Activated naive CD8-positive, alpha-beta T cell (primary cell): Measurements from ENCODE around the gene CD164.
"Not testable (repeated sequence)": the region's sequence is repeated elsewhere in the genome, so short reads cannot be mapped to it uniquely, and the experiment has no call there.

ENCODE experiments used
- H3K27ac Mint-ChIP-seq: one replicate; pipeline ENCODE4 v1.8.0; 2021; ENCODE audit warnings: mixed read lengths
- H3K27me3 Mint-ChIP-seq: one replicate; pipeline ENCODE4 v1.8.0; 2021; ENCODE audit warnings: mixed read lengths
- H3K36me3 Mint-ChIP-seq: one replicate; pipeline ENCODE4 v1.8.0; 2021; ENCODE audit warnings: mixed read lengths
- H3K4me1 Mint-ChIP-seq: one replicate; pipeline ENCODE4 v1.8.0; 2021; ENCODE audit warnings: low read depth, mixed read lengths
- H3K4me3 Mint-ChIP-seq: one replicate; pipeline ENCODE4 v1.8.0; 2021; ENCODE audit warnings: mild to moderate bottlenecking, mixed read lengths
- H3K9me3 Mint-ChIP-seq: one replicate; pipeline ENCODE4 v1.8.0; 2021; ENCODE audit warnings: low read depth, mixed read lengths

Gene CD164

DNA sequence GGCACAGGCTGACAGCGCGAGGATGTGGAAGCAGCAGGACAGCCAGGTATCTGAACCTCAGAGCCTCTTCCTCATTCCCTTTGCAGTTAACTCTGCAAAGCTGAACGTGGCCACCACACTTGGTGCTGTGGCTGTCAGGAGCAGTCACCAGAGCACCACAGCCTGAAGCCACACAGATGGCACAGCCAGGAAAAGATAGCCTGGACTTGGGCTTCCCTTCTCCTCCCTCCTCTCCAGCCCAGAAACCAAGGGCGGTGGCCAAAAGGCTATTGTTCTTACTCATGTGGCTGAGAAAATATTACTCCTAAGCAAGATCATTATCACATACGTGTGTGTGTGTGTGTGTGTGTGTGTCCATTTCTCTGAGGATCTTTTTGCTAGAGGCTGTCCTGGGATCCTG lies 39.8 kb downstream of the CD164 start:
- Mint-ChIP-seq H3K4me3 (no peak overlapping the region), H3K9me3 (no peaks in the 10 kb centered on the region), H3K4me1 (no peaks in the 10 kb centered on the region), H3K27me3 (no peaks in the 10 kb centered on the region), H3K27ac (no peak overlapping the region), H3K36me3 (no peaks in the 10 kb centered on the region)

DNA sequence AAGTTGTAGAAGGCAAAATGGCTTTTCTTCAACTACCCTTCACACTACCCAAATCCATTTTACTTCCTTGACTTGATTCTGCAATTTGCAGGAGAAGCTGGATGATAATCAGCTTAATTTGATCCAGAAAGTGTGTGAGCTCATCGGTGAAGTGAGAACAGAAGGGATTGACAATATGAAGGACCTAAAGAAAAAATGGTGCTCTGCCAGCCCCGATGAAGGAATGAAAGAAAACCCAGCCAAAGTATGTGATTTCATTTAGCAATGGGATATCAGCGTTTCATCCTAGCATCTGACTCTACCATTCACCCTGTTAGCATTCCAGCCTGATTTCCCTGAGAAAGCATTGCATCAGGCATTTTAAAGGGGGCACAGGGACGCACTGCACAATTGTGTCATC lies 41.5 kb downstream of the CD164 start:
- Mint-ChIP-seq H3K9me3 (no peaks in the 10 kb centered on the region), H3K27me3 (no peaks in the 10 kb centered on the region), H3K4me3 (no peak overlapping the region), H3K27ac (no peak overlapping the region), H3K36me3 (no peaks in the 10 kb centered on the region), H3K4me1 (no peaks in the 10 kb centered on the region)

DNA sequence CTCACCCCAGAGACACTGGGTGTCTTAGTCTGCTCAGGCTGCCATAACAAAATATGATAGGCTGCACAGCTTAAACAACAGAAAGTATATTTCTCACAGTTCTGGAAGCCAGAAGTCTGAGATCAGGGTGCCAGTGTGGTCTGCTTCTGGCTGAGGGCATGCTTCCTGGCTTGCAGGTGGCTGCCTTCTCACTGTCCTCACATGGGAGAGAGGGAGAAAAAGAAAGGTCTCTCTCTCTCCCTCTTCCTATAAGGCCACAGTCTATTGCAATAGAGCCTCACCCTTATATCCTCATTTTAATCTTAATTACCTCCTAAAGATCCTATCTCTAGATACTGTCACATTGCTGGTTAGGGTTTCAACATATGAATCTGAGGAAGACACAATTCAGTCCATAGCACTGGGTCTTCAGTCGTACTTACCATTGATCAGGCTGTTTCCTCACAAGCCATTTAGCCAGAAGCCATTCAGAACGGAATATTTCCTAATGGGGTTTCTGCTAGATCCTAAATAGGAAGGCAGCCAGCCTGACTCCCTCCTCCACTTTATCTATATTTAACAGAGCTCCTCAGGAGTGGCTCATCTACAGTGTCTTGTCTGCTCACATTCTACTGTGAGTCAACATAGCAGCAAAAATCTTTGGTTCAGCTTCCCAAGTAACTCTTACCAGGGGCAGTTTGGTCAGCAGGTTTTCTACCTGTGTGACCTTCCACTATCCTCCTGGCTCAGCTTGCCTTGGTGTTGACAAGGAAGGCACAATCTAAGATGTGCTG lies 42.2 kb downstream of the CD164 start:
- Mint-ChIP-seq H3K4me3 (no peak overlapping the region), H3K4me1 (no peaks in the 10 kb centered on the region), H3K27ac (no peak overlapping the region), H3K27me3 (no peaks in the 10 kb centered on the region), H3K9me3 (no peaks in the 10 kb centered on the region), H3K36me3 (no peaks in the 10 kb centered on the region)

DNA sequence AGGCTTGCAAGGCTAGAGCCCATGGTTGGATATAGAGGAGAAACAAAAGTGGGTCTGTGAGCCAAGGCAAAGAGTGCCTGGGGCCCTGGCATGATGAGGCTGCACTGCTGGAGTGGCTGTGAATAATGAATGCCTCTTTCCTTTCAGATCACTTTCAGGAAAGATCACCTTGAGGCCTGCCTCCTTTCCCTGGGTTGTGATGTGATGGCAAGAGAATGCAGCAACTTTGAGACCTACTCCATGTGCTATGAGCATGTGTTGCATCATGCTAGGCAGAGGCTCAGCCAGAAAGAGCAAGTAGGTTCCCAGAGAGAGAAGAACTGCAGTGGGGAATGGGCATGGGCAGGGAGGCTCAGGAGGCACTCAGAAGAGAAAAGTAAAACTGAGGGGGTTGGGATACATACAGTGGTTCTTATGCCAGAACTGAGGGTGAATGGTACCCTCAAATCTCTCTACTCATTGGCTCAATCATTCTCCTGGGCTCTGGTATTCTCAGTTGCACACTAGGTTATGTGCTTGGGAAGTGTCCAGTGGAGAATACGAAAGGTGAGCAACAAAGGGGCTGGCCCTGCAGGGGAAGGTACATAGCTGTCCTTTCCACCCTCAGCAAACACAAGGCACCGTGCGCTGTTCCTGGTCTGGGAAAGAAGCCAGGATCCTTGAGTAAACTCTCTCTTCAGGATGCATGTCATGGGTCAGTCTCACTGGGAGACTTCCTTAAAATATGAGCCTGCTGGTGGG lies 45.9 kb downstream of the CD164 start:
- H3K4me1 Mint-ChIP-seq, result peaks cover 1% of the 10 kb centered on the region
- H3K9me3 Mint-ChIP-seq, result no peaks in the 10 kb centered on the region
- no peak overlapping the region for H3K27ac Mint-ChIP-seq
- no peaks in the 10 kb centered on the region for H3K27me3 Mint-ChIP-seq
- H3K4me3 Mint-ChIP-seq, result no peak overlapping the region
- no peaks in the 10 kb centered on the region for H3K36me3 Mint-ChIP-seq

DNA sequence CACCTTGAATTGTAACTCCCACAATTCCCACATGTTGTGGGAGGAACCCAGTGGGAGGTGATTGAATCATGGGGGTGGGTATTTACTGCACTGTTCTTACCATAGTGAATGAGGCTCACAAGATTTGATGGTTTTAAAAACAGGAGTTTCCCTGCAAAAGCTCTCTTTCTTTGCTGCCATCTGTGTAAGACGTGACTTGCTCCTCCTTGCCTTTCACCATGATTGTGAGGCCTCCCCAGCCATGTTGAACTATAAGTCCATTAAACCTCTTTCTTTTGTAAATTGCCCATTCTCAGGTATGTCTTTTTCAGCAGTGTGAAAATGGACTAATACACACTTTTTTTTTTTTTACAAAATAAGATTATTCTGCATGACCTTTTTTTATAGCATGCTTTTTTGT lies 48.4 kb downstream of the CD164 start:
- not testable (repeated sequence) for H3K9me3 Mint-ChIP-seq, H3K4me1 Mint-ChIP-seq, H3K27me3 Mint-ChIP-seq, H3K4me3 Mint-ChIP-seq, H3K27ac Mint-ChIP-seq, H3K36me3 Mint-ChIP-seq

DNA sequence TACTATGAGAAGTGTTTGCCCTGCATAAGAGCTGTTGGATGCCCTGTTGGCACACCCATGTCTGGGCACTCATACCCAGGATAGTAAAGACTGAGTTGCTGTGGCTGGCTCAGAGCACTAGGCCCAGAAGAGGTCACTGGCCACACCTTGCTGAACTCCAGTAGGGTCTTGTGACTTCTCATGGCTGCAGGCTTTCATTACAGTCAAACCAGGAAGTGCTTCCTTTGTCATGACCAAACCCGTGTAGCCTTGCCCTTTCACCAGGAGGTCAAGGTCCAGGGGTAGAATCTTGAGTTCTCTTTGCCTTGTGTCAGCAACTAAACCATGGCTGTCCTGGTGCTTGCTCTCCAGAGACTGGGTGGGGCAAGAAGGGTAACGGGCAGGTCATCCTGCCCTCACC lies 49.5 kb downstream of the CD164 start:
- Mint-ChIP-seq H3K4me3 (no peak overlapping the region), H3K36me3 (peaks cover 3% of the 10 kb centered on the region), H3K9me3 (no peaks in the 10 kb centered on the region), H3K27me3 (no peaks in the 10 kb centered on the region), H3K4me1 (peaks cover 5% of the 10 kb centered on the region), H3K27ac (no peak overlapping the region)

DNA sequence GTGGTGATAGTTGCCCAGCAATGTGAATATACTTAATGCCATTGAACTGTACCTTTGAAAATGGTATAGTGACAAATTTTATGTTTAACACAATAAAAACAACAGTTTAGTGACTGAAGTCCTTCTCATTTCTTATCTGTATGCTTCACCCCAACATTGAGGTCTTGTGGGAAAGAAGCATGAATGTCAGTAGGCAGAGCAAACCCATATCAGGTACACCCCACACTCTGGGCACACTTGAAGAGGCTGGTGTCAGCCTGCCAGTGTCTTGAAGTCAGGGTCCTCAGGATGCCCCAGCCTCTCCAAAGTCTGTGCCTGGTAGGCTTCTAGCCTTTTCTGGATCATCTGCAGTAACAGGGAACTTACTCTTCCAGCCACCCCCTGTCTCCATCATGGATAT lies 51.2 kb downstream of the CD164 start:
- Mint-ChIP-seq H3K9me3 (no peaks in the 10 kb centered on the region), H3K27ac (no peak overlapping the region), H3K27me3 (peaks cover 1% of the 10 kb centered on the region), H3K4me3 (no peak overlapping the region), H3K4me1 (peaks cover 5% of the 10 kb centered on the region), H3K36me3 (peaks cover 3% of the 10 kb centered on the region)

DNA sequence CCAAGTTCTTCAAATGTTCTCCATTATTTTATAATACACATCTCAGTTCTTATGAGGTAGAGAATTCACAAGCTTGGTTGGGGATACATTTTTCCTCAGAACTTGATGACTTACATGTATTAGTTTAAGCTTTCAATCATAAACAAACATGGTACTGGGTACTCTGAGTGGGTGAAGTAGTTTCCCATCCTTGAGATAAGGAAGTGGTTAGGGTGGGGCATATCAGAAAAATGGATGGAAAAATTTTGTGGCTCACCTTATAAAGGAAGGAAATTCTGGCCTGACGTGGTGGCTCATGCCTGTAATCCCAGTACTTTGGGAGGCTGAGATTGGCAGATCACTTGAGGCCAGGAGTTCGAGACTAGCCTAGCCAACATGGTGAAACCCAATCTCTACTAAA lies 52.0 kb downstream of the CD164 start:
- Mint-ChIP-seq H3K9me3 (no peaks in the 10 kb centered on the region), H3K36me3 (peaks cover 3% of the 10 kb centered on the region), H3K27me3 (peaks cover 1% of the 10 kb centered on the region), H3K4me1 (peaks cover 5% of the 10 kb centered on the region), H3K27ac (no peak overlapping the region), H3K4me3 (no peak overlapping the region)

DNA sequence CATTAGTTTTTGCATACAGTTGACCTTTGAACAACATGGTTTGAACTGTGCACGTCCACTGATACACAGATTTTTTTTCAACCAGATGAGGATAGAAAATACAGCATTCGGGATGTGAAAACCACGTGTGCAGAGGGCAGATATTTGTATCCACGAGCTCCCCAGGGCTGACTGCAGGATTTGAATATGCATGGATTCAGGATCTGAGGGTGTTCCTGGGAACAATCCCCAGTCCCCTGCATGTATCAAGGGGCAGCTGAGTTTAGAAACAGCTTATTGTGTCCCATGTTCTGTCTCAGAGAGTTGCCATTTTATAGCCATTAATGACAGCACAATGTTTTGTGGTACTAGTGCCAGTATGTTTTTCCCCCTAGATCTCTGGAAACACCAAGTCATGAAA lies 53.6 kb downstream of the CD164 start:
- H3K36me3 Mint-ChIP-seq, result peaks cover 3% of the 10 kb centered on the region
- peaks cover 1% of the 10 kb centered on the region for H3K27me3 Mint-ChIP-seq
- peaks cover 4% of the 10 kb centered on the region for H3K4me1 Mint-ChIP-seq
- no peak overlapping the region for H3K27ac Mint-ChIP-seq
- no peak overlapping the region for H3K4me3 Mint-ChIP-seq
- H3K9me3 Mint-ChIP-seq, result no peaks in the 10 kb centered on the region

DNA sequence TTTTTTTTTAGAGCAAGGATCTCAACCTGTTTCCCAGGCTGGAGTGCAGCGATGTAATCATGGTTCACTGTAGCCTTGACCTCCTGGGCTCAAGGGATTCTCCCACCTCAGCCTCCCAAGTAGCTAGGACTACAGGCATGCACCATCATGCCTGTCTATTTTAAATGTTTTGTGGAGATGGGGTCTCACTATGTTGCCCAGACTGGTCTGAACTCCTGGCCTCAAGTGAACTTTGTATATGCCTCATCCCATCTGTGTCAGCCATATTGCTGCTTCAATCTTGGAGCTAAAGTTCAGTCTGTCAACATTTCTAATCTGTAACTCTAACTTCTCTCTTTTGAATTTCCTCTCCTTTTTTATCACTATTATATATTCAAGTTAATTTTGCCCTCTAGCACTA lies 54.3 kb downstream of the CD164 start:
- H3K4me3 Mint-ChIP-seq, result no peak overlapping the region
- H3K27me3 Mint-ChIP-seq, result peaks cover 1% of the 10 kb centered on the region
- no peak overlapping the region for H3K27ac Mint-ChIP-seq
- peaks cover 7% of the 10 kb centered on the region for H3K4me1 Mint-ChIP-seq
- H3K36me3 Mint-ChIP-seq, result peaks cover 3% of the 10 kb centered on the region
- no peaks in the 10 kb centered on the region for H3K9me3 Mint-ChIP-seq

DNA sequence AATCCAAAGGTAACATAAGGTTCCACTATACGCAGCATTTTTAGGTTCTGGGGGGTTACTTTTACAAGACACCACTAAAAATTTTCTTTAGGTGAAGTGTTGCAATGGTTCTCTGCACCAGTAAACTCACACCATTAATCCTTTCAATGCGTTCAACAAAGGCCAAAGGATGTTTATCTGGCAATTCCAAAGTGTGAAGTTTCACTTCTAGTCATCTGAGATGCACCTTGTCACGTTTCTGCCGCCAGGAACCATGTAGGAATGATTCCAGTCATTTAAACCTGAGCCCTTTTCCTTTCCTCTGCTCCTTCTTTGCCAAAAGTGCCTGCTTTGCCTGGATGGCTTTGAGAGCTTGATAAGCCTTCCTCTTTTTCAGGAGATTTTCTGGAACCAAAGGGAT lies 54.8 kb downstream of the CD164 start:
- peaks cover 3% of the 10 kb centered on the region for H3K36me3 Mint-ChIP-seq
- no peak overlapping the region for H3K27ac Mint-ChIP-seq
- H3K4me3 Mint-ChIP-seq, result no peak overlapping the region
- H3K9me3 Mint-ChIP-seq, result no peaks in the 10 kb centered on the region
- peaks cover 1% of the 10 kb centered on the region for H3K27me3 Mint-ChIP-seq
- H3K4me1 Mint-ChIP-seq, result peaks cover 10% of the 10 kb centered on the region

DNA sequence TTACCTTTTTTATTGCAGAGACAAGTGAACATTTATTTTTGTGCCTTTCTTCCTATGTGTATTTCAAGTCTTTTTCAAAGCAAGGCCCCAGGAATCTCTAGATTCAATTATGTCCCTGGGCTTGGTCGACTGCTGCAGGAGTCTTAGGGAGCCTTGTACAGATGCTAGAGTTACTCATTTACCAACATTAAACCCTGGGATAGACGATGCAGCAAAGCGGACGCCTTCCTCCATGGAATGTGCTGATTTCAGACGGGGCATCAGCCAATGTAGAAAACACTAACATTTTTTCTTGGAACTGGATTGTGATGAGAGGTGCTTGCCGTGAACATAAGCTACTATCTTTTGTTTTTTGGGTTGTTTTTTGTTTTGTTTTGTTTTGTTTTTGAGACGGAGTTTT lies 55.9 kb downstream of the CD164 start:
- H3K4me3 Mint-ChIP-seq, result no peak overlapping the region
- H3K9me3 Mint-ChIP-seq, result no peaks in the 10 kb centered on the region
- peaks cover 10% of the 10 kb centered on the region for H3K4me1 Mint-ChIP-seq
- peaks cover 1% of the 10 kb centered on the region for H3K27me3 Mint-ChIP-seq
- H3K36me3 Mint-ChIP-seq, result peaks cover 3% of the 10 kb centered on the region
- H3K27ac Mint-ChIP-seq, result no peak overlapping the region

DNA sequence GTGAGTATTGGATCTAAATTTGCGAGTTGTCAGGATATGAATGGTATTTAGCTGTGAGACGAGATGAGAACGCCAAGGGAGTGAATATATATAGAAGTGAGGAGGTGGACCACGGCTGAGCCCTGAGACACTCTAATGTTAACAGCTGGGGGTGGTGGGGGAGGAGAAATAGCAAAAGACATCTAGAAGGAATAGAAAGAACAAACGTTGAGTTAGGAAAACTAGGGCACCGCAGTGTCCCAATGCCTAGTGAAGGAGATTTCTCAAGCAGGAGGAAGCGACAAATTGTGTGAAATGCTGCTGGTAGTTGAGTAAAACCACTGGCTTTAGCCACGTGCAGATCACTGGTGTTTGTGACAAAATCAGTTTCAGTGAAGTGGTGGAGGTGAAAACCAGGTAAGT lies 56.9 kb downstream of the CD164 start:
- H3K4me1 Mint-ChIP-seq, result peaks cover 8% of the 10 kb centered on the region
- no peak overlapping the region for H3K4me3 Mint-ChIP-seq
- H3K36me3 Mint-ChIP-seq, result no peaks in the 10 kb centered on the region
- no peaks in the 10 kb centered on the region for H3K9me3 Mint-ChIP-seq
- peaks cover 1% of the 10 kb centered on the region for H3K27me3 Mint-ChIP-seq
- H3K27ac Mint-ChIP-seq, result no peak overlapping the region

DNA sequence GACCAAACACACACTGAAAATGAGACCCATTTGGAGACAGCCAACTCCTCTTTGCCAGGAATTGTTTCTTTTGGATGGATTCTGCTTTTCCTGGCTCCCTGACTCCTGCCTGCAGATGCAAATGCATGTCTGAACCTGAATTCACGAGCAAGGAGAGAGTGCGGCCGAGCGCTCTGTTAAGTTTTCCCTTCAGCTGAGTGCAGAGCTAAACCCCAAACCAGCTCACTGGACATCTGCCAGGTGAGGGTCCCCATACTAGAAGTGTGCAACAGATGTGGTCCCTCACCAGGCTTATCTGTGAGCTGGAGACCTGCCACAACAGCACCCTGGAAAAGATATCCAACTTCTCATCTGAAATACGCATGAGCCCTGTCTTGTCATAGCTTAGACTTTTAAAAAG lies 59.0 kb downstream of the CD164 start:
- Mint-ChIP-seq H3K4me1 (peaks cover 5% of the 10 kb centered on the region), H3K27me3 (peaks cover 1% of the 10 kb centered on the region), H3K27ac (no peak overlapping the region), H3K9me3 (no peaks in the 10 kb centered on the region), H3K4me3 (no peak overlapping the region), H3K36me3 (no peaks in the 10 kb centered on the region)

DNA sequence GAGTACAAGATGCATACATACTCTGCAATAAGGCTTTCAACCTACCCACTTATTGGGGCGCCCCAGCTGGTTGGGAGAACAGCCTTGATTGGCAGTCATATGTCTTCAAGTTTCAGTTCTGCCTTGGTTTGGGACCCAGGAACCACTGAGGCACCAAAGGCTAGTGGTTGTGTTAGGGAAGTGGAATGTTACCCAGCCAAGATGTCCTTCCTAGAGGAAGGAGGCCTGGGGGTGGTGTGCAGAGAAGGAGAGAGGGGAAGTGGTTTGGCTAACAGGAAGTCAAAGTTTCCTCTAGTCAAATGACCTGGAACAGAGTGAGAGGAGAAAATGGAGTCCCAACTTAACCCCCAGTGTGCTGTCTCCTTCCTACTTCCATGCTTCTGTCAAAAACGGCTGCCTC lies 59.4 kb downstream of the CD164 start:
- Mint-ChIP-seq H3K4me1 (peaks cover 5% of the 10 kb centered on the region), H3K36me3 (no peaks in the 10 kb centered on the region), H3K27me3 (peaks cover 1% of the 10 kb centered on the region), H3K4me3 (no peak overlapping the region), H3K9me3 (no peaks in the 10 kb centered on the region), H3K27ac (no peak overlapping the region)

DNA sequence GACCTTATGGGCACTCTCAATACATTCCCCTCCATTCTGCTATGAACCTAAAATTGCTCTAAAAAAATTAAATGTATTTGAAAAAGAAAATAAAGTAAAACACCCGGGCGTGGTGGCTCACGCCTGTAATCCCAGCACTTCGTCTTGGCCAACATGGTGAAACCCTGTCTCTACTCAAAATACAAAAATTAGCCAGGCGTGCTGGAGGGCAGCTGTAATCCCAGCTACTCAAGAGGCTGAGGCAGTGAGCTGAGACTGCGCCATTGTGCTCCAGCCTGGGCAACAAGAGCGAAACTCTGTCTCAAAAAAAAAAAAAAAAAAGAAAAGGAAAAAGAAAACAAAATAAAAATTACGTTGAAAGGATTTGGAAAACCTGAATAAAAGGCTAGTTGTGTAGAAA lies 60.5 kb downstream of the CD164 start:
- peaks cover 5% of the 10 kb centered on the region for H3K4me1 Mint-ChIP-seq
- H3K27ac Mint-ChIP-seq, result no peak overlapping the region
- no peak overlapping the region for H3K4me3 Mint-ChIP-seq
- H3K36me3 Mint-ChIP-seq, result no peaks in the 10 kb centered on the region
- peaks cover 1% of the 10 kb centered on the region for H3K27me3 Mint-ChIP-seq
- H3K9me3 Mint-ChIP-seq, result no peaks in the 10 kb centered on the region
